ENCODE results near the gene GRM2. TPM values are rescaled to one million over a fixed set of nuclear protein-coding genes. Genes with fewer than 3 reads are reported as not detected.

GRM2 gene
- total and polyA plus RNA-seq, 10 of the 15 experiments (the other 5 are each of a cell fraction or from before 2014, with no cell fraction given), result 0.01 to 0.14 (median 0.06) TPM; not detected in 5

GRCh38 chr3:51716805-51717204 lies 9.9 kb downstream of the GRM2 start:
- ChIA-PET POLR2A (no interaction called here), CTCF (interaction anchor here (0.6 to 5.6 kb wide), 3 partner anchors 83 to 623 kb away, joined by 5 to 116 read pairs (median 7); no protein-coding TSS in a partner anchor), SMC1A (ENCODE audit: uncharacterized antibody, unreplicated experiment) (interaction anchor here (1.7 kb wide), 1 partner anchor 83 kb away, joined by 4 read pairs; no protein-coding TSS in a partner anchor), RAD21 (ENCODE audit: unreplicated experiment) (no interaction called here)
- BruUV-seq (replicated peaks), result no TSS peak
- Histone ChIP-seq H3K79me2 (ENCODE audit: control insufficient read depth, insufficient read depth, low read length) (no peaks in the 10 kb centered on the region), H3K4me3 (no peak overlapping the region), H3K9me3 (replicated peaks; ENCODE audit: control insufficient read depth, insufficient read depth, low read length) (no peaks in the 10 kb centered on the region), H3K27ac (ENCODE audit: control insufficient read depth, insufficient read depth) (no peak overlapping the region), H3K4me1 (ENCODE audit: control insufficient read depth, insufficient read depth, low read length) (no peaks in the 10 kb centered on the region), H2AFZ (ENCODE audit: control insufficient read depth, low read depth, low read length) (no peak overlapping the region), H3K9ac (ENCODE audit: control insufficient read depth, insufficient read depth, low read length) (no peak overlapping the region), H3K27me3 (replicated peaks in 1 of 2; ENCODE audit: control insufficient read depth in 2 of 2, insufficient read depth in 2 of 2, low read length in 1 of 2) (no peaks in the 10 kb centered on the region), H4K20me1 (ENCODE audit: control insufficient read depth, insufficient read depth) (no peaks in the 10 kb centered on the region), H3K36me3 (ENCODE audit: control insufficient read depth in 2 of 2, insufficient read depth in 2 of 2, low read length in 1 of 2) (no peaks in the 10 kb centered on the region), H3K4me2 (ENCODE audit: control insufficient read depth, insufficient read depth) (no peak overlapping the region)
- intact Hi-C loops (cut with micrococcal nuclease; ENCODE audit: unreplicated experiment) (no loop called here), in situ Hi-C loops (cut with MboI) (no loop called here)
- TF ChIP-seq, protein P1, sequence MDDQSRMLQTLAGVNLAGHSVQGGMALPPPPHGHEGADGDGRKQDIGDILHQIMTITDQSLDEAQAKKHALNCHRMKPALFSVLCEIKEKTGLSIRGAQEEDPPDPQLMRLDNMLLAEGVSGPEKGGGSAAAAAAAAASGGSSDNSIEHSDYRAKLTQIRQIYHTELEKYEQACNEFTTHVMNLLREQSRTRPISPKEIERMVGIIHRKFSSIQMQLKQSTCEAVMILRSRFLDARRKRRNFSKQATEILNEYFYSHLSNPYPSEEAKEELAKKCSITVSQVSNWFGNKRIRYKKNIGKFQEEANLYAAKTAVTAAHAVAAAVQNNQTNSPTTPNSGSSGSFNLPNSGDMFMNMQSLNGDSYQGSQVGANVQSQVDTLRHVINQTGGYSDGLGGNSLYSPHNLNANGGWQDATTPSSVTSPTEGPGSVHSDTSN (IDR thresholded peaks at IDR 0.05; ENCODE audit: insufficient replicate concordance, low read depth, low read length), result peak; percentile 19
- peak; percentile 82 for TF ChIP-seq PKNOX1 (IDR thresholded peaks at IDR 0.05)
- peak; percentile 35; the same call in 1 of the 3 replicates for TF ChIP-seq POU2F2 (IDR thresholded peaks at IDR 0.05; ENCODE audit: borderline replicate concordance, low read depth, low read length)
- TF ChIP-seq SIX5 (IDR thresholded peaks at IDR 0.05; ENCODE audit: low read depth, low read length, severe bottlenecking), result no peak
- 7% methylated on average over 5 of the region's 5 CpGs for WGBS (ENCODE audit: insufficient coverage, insufficient replicate concordance, low lambda C conversion rate, missing lambda C conversion rate)
- DNase-seq (ENCODE audit: low read depth, low spot score), result no peak
- no peak for FAIRE-seq
- ATAC-seq, result no peak

DNA sequence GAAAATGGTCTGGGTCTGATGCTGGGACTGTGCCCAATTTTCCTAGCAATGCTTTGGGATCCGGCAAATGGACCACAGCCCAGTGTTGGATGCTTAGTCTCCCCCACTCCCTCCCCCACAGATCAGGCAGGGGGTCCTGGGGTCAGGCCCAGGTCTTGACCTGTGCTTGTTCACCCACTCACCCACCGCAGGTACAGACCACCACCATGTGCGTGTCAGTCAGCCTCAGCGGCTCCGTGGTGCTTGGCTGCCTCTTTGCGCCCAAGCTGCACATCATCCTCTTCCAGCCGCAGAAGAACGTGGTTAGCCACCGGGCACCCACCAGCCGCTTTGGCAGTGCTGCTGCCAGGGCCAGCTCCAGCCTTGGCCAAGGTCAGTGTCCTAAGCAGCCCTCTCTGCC lies 10.6 kb downstream of the GRM2 start:
- Histone ChIP-seq H3K4me3 (no peak overlapping the region), H3K4me2 (ENCODE audit: control insufficient read depth, insufficient read depth) (no peak overlapping the region), H3K27ac (ENCODE audit: control insufficient read depth, insufficient read depth) (no peak overlapping the region), H4K20me1 (ENCODE audit: control insufficient read depth, insufficient read depth) (no peaks in the 10 kb centered on the region), H3K9me3 (replicated peaks; ENCODE audit: control insufficient read depth, insufficient read depth, low read length) (no peaks in the 10 kb centered on the region), H3K9ac (ENCODE audit: control insufficient read depth, insufficient read depth, low read length) (no peak overlapping the region), H3K79me2 (ENCODE audit: control insufficient read depth, insufficient read depth, low read length) (no peaks in the 10 kb centered on the region), H3K27me3 (replicated peaks in 1 of 2; ENCODE audit: control insufficient read depth in 2 of 2, insufficient read depth in 2 of 2, low read length in 1 of 2) (no peaks in the 10 kb centered on the region), H2AFZ (ENCODE audit: control insufficient read depth, low read depth, low read length) (no peak overlapping the region), H3K4me1 (ENCODE audit: control insufficient read depth, insufficient read depth, low read length) (no peaks in the 10 kb centered on the region), H3K36me3 (ENCODE audit: control insufficient read depth in 2 of 2, insufficient read depth in 2 of 2, low read length in 1 of 2) (no peaks in the 10 kb centered on the region)
- RAD21 ChIA-PET (ENCODE audit: unreplicated experiment), result no interaction called here
- WGBS (ENCODE audit: insufficient coverage, insufficient replicate concordance, low lambda C conversion rate, missing lambda C conversion rate), result 85% methylated on average over 10 of the region's 10 CpGs
- in situ Hi-C loops (cut with MboI) (no loop called here), intact Hi-C loops (cut with micrococcal nuclease; ENCODE audit: unreplicated experiment) (no loop called here)
- TF ChIP-seq DPF2 (IDR thresholded peaks at IDR 0.05), result no peak
- POLR2A ChIA-PET, result no interaction called here
- CTCF ChIA-PET, result interaction anchor here (1.8 to 5.6 kb wide), 3 partner anchors 44 to 216 kb away, joined by 7 to 116 read pairs (median 16); no protein-coding TSS in a partner anchor
- DNase-seq (ENCODE audit: low read depth, low spot score) (no peak), ATAC-seq (no peak), FAIRE-seq (no peak)
- BruUV-seq (replicated peaks), result no TSS peak
- SMC1A ChIA-PET (ENCODE audit: uncharacterized antibody, unreplicated experiment), result no interaction called here
